IMR-90 (cell line): ENCODE data around the gene SYT5. TPM values are rescaled to one million over a fixed set of nuclear protein-coding genes. Genes with fewer than 3 reads are reported as not detected.
A peak's percentile ranks its signal among the peaks of the same experiment; 100 is the strongest.

Experiments used
- ATAC-seq: fragments of 200-7000 bp; cut with Tn5 transposase; 2 replicates; pipeline ENCODE4 v1.9.1; 2020; ENCODE audit warnings: low read depth, mild to moderate bottlenecking, moderate library complexity
- BruUV-seq: library from RNA; stranded (reverse); fragments of 400-500 nt; replicated peaks from 2 replicates; lab custom pipeline; 2021; lab: Mats Ljungman, UMichigan
- CTCF ChIA-PET: fragments of 300-600 bp; formaldehyde crosslinking; extraction: SDS; loops from one replicate; lab custom pipeline; 2021; ENCODE audit warnings: antibody characterized with exemption; lab: Yijun Ruan, JAX
- POLR2A ChIA-PET: fragments of 300-600 bp; sonication (Branson Sonifier 250); formaldehyde crosslinking; loops from one replicate; lab custom pipeline; 2022; ENCODE audit warnings: antibody characterized with exemption; ENCODE audit not compliant: unreplicated experiment; lab: Charles Lee
- DNase-seq: peaks from one replicate; pipeline ENCODE4 v3.0.0; 2013
- H2AFZ ChIP-seq: replicated peaks from 2 replicates; pipeline ENCODE3; 2013; ENCODE audit warnings: low read length, mild to moderate bottlenecking; ENCODE audit not compliant: poor library complexity
- H2AK5ac ChIP-seq: 2 replicates; pipeline ENCODE4 v1.6.1; 2013; ENCODE audit warnings: low read depth, low read length, inconsistent platforms
- H2AK9ac ChIP-seq: replicated peaks from 2 replicates; pipeline ENCODE3; 2013; ENCODE audit warnings: mild to moderate bottlenecking, low read depth, low read length, moderate library complexity; ENCODE audit not compliant: poor library complexity
- H2BK120ac ChIP-seq: 2 replicates; pipeline ENCODE4 v1.6.1; 2013; ENCODE audit warnings: low read depth, low read length, inconsistent platforms
- H2BK15ac ChIP-seq: 3 replicates; pipeline ENCODE4 v1.6.1; 2013; ENCODE audit warnings: low read depth, low read length, inconsistent platforms
- H2BK20ac ChIP-seq: 2 replicates; pipeline ENCODE4 v1.6.1; 2013; ENCODE audit warnings: low read depth, mild to moderate bottlenecking, inconsistent platforms, low read length, moderate library complexity
- H2BK5ac ChIP-seq: 2 replicates; pipeline ENCODE4 v1.6.1; 2013; ENCODE audit warnings: mild to moderate bottlenecking, low read depth, low read length, inconsistent platforms; ENCODE audit not compliant: poor library complexity, severe bottlenecking
- H3K14ac ChIP-seq: replicated peaks from 2 replicates; pipeline ENCODE4 v1.6.1; 2013; ENCODE audit warnings: low read depth, low read length, inconsistent platforms
- H3K18ac ChIP-seq: 2 replicates; pipeline ENCODE4 v1.6.1; 2013; ENCODE audit warnings: low read depth, low read length, control low read depth
- H3K23ac ChIP-seq: 2 replicates; pipeline ENCODE4 v1.6.1; 2013; ENCODE audit warnings: low read depth, low read length, inconsistent platforms
- H3K27ac ChIP-seq: 2 replicates; pipeline ENCODE4 v1.5.1; 2013; ENCODE audit warnings: mild to moderate bottlenecking, control low read depth, low read length; ENCODE audit not compliant: insufficient read depth
- H3K27me3 ChIP-seq: 2 replicates; pipeline ENCODE4 v1.6.1; 2013; ENCODE audit warnings: low read length; ENCODE audit not compliant: control insufficient read depth, insufficient read depth
- H3K36me3 ChIP-seq: 2 replicates; pipeline ENCODE4 v1.6.1; 2013; ENCODE audit warnings: low read length, mixed read lengths; ENCODE audit not compliant: control insufficient read depth, insufficient read depth
- H3K4ac ChIP-seq: 2 replicates; pipeline ENCODE4 v1.6.1; 2013; ENCODE audit warnings: low read depth, low read length, inconsistent platforms
- H3K4me1 ChIP-seq: 2 replicates; pipeline ENCODE4 v1.6.1; 2013; ENCODE audit warnings: low read length, mixed read lengths; ENCODE audit not compliant: control insufficient read depth, insufficient read depth
- H3K4me2 ChIP-seq: 2 replicates; pipeline ENCODE4 v1.6.1; 2013; ENCODE audit warnings: low read depth, mild to moderate bottlenecking, control low read depth, low read length, moderate library complexity
- H3K4me3 ChIP-seq: 2 replicates; pipeline ENCODE4 v1.5.1; 2013; ENCODE audit warnings: low read depth, mild to moderate bottlenecking, control low read depth, low read length, moderate library complexity; ENCODE audit not compliant: insufficient read depth
- H3K56ac ChIP-seq: 2 replicates; pipeline ENCODE4 v1.6.1; 2013; ENCODE audit warnings: low read length, inconsistent platforms; ENCODE audit not compliant: insufficient read depth; ENCODE audit errors: extremely low read depth
- H3K79me1 ChIP-seq, 2 experiments: 2 replicates each; pipeline ENCODE4 v1.6.1; 2013; ENCODE audit warnings: low read length in 2 of 2, inconsistent platforms in 1 of 2, low read depth in 1 of 2
- H3K9ac ChIP-seq: 2 replicates; pipeline ENCODE4 v1.6.1; 2013; ENCODE audit warnings: low read depth, low read length, control low read depth
- H3K9me1 ChIP-seq: 2 replicates; pipeline ENCODE4 v1.6.1; 2013; ENCODE audit warnings: low read length, inconsistent platforms; ENCODE audit not compliant: insufficient read depth
- H3K9me3 ChIP-seq: 2 replicates; pipeline ENCODE4 v1.6.1; 2013; ENCODE audit warnings: low read length; ENCODE audit not compliant: control insufficient read depth, insufficient read depth
- H4K20me1 ChIP-seq: 2 replicates; pipeline ENCODE4 v1.6.1; 2013; ENCODE audit warnings: low read length, inconsistent platforms; ENCODE audit not compliant: insufficient read depth
- H4K5ac ChIP-seq: 2 replicates; pipeline ENCODE4 v1.6.1; 2013; ENCODE audit warnings: mild to moderate bottlenecking, low read depth, low read length, control low read depth
- H4K8ac ChIP-seq, 2 experiments: 2 replicates each; pipeline ENCODE4 v1.6.1; 2013; ENCODE audit warnings: low read depth in 2 of 2, low read length in 2 of 2, control low read depth in 1 of 2, inconsistent platforms in 1 of 2
- H4K91ac ChIP-seq: 2 replicates; pipeline ENCODE4 v1.6.1; 2013; ENCODE audit warnings: low read depth, low read length, inconsistent platforms; ENCODE audit not compliant: insufficient read depth
- CEBPB ChIP-seq: IDR thresholded peaks from 2 replicates; pipeline ENCODE4 v1.6.1; 2012; ENCODE audit warnings: low read depth, low read length, improper control_type of control experiment
- FOS ChIP-seq: fragments of 150-350 bp; IDR thresholded peaks from 2 replicates; pipeline ENCODE4 v1.6.1; 2016; ENCODE audit warnings: low read depth, low read length
- POLR2A ChIP-seq: IDR thresholded peaks from 2 replicates; pipeline ENCODE4 v1.6.1; 2012; ENCODE audit warnings: mild to moderate bottlenecking, low read depth, low read length
- RFX5 ChIP-seq: IDR thresholded peaks from 2 replicates; pipeline ENCODE4 v1.8.0; 2012; ENCODE audit warnings: low read depth, mild to moderate bottlenecking, low read length, moderate library complexity
- WGBS, 2 experiments: methylation state at CpG; one replicate each; pipeline versions ENCODE4 v1.1.5 to v1.1.7; 2013; ENCODE audit warnings: missing lambda C conversion rate in 2 of 2; ENCODE audit not compliant: insufficient read length in 1 of 2; ENCODE audit errors: extremely low coverage in 2 of 2; 5-methylcytosine and 5-hydroxymethylcytosine counted together
- dilution Hi-C: fragments of 300-500 bp; cut with HindIII; formaldehyde crosslinking; loops from one replicate; pipeline ENCODE4 v1.14.3; 2018; ENCODE audit warnings: low sequenced_read_pairs; ENCODE audit not compliant: unreplicated experiment
- in situ Hi-C: fragments of 300-500 bp; cut with MboI; formaldehyde crosslinking; loops from 3 replicates; pipeline ENCODE4 v1.14.3; 2019; ENCODE audit warnings: low sequenced_read_pairs, inconsistent platforms, mixed read lengths
- intact Hi-C: fragments of 100-400 bp; cut with micrococcal nuclease; formaldehyde crosslinking; loops from 2 replicates; pipeline ENCODE4 v1.10.0; 2022
- polyA plus RNA-seq, 3 experiments: library from polyadenylated mRNA; depleted of rRNA; stranded (reverse); fragments of >200 nt; gene quantifications; 2 replicates each; pipeline ENCODE4 v1.2.3, GENCODE V29; 2012; ENCODE audit warnings: low replicate concordance in 1 of 3
- total RNA-seq: library from RNA; depleted of rRNA; stranded (reverse); fragments of >200 nt; gene quantifications from 2 replicates; pipeline ENCODE4 v1.2.3, GENCODE V29; 2012

Gene SYT5
- total and polyA plus RNA-seq, 2 of the 4 experiments (the other 2 are of a cell fraction): under 0.01 to 0.15 TPM

GRCh38 chr19:55160986-55161365 is 19.1 kb downstream of the SYT5 start:
- dilution Hi-C loops: no loop called here
- Histone ChIP-seq H3K4me1 (peaks cover 2% of the 10 kb centered on the region; the same call in 1 of the 2 replicates), H3K36me3 (no peaks in the 10 kb centered on the region), H3K79me1 (no peaks in the 10 kb centered on the region), H4K20me1 (no peaks in the 10 kb centered on the region), H3K18ac (no peak overlapping the region), H2AFZ (peak overlapping the region; percentile 29), H2BK120ac (no peak overlapping the region), H3K9ac (no peak overlapping the region), H2BK20ac (no peak overlapping the region), H3K4me2 (no peak overlapping the region), H2BK15ac (no peak overlapping the region), H3K56ac (no peak overlapping the region), H3K9me3 (no peaks in the 10 kb centered on the region), H2BK5ac (no peak overlapping the region), H3K9me1 (peaks cover 2% of the 10 kb centered on the region; the same call in 1 of the 2 replicates), H2AK5ac (no peak overlapping the region), H3K27me3 (peaks cover 37% of the 10 kb centered on the region), H2AK9ac (no peak overlapping the region), H4K5ac (no peak overlapping the region), H3K27ac (no peak overlapping the region), H3K4me3 (no peak overlapping the region), H4K91ac (no peak overlapping the region), H4K8ac (no peak overlapping the region), H3K23ac (no peak overlapping the region), H3K14ac (no peak overlapping the region), H3K4ac (no peak overlapping the region)
- no peak for ATAC-seq
- POLR2A ChIA-PET: no interaction called here
- TF ChIP-seq RFX5: no peak
- no peak for TF ChIP-seq POLR2A
- TF ChIP-seq CEBPB: no peak
- no peak for TF ChIP-seq FOS
- in situ Hi-C loops: no loop called here
- CTCF ChIA-PET: interaction anchor here (0.8 to 1.6 kb wide), 3 partner anchors 15 to 223 kb away, joined by 3 to 4 read pairs (median 3); no protein-coding TSS in a partner anchor
- BruUV-seq: no TSS peak
- DNase-seq: no peak
- intact Hi-C loops: no loop called here
- WGBS, 2 experiments: 24% methylated on average over 16 of the region's 32 CpGs; no CpG with 5 or more reads in 1 of the 2 experiments
